Activated CD8-positive, alpha-beta memory T cell treated with anti-CD3 and anti-CD28 coated beads for 48 hours (primary cell): Measurements from ENCODE around the gene TRIM26.
"Not testable (repeated sequence)": the region's sequence is repeated elsewhere in the genome, so short reads cannot be mapped to it uniquely, and the experiment has no call there.

Source experiments
- DNase-seq, 3 experiments: peaks; one replicate each; pipeline ENCODE4 v3.0.0-alpha.2; 2020; ENCODE audit warnings: low read depth in 2 of 3, low spot score in 2 of 3

Gene TRIM26

GRCh38 chr6:30154709-30155519, 58.3 kb downstream of the TRIM26 start:
- DNase-seq = no peak

GRCh38 chr6:30154061-30154460, 59.1 kb downstream of the TRIM26 start:
- DNase-seq = no peak

GRCh38 chr6:30152910-30153610, 60.1 kb downstream of the TRIM26 start:
- no peak for DNase-seq

GRCh38 chr6:30152016-30152673, 61.1 kb downstream of the TRIM26 start:
- DNase-seq = no peak

- DNase-seq = no peak
These were observed 61.6 kb downstream of the TRIM26 start for GRCh38 chr6:30151580-30151979.

GRCh38 chr6:30150671-30151395, 62.4 kb downstream of the TRIM26 start:
- DNase-seq = no peak

GRCh38 chr6:30149858-30150550, 63.2 kb downstream of the TRIM26 start:
- no peak for DNase-seq

GRCh38 chr6:30149234-30149633, 64.0 kb downstream of the TRIM26 start:
- DNase-seq = no peak

GRCh38 chr6:30147096-30147495, 66.1 kb downstream of the TRIM26 start:
- no peak for DNase-seq

GRCh38 chr6:30145818-30146217, 67.4 kb downstream of the TRIM26 start:
- no peak for DNase-seq

- no peak for DNase-seq
These were observed 68.4 kb downstream of the TRIM26 start for GRCh38 chr6:30144811-30145210.

GRCh38 chr6:30143780-30144179, 69.4 kb downstream of the TRIM26 start:
- no peak for DNase-seq

- DNase-seq = no peak
These were observed 70.5 kb downstream of the TRIM26 start for GRCh38 chr6:30142665-30143064.

- DNase-seq = not testable (repeated sequence)
These were observed 73.0 kb downstream of the TRIM26 start for GRCh38 chr6:30140240-30140639.

- no peak for DNase-seq
These were observed 76.5 kb downstream of the TRIM26 start for GRCh38 chr6:30136570-30137286.

GRCh38 chr6:30135757-30136156, 77.4 kb downstream of the TRIM26 start, which contains the start of gene TRIM40:
TSS of gene TRIM40 (plus strand) at chr6:30136140. CDS start at chr6:30137037, 897 bp downstream.
- DNase-seq = no peak

- DNase-seq = no peak
These were observed 78.1 kb downstream of the TRIM26 start for GRCh38 chr6:30135147-30135546.
